Esophagus muscularis mucosa (tissue), 4 donors: ENCODE data around the gene EPSTI1. TPM values are rescaled to one million over a fixed set of nuclear protein-coding genes. Genes with fewer than 3 reads are reported as not detected.

Source experiments
- DNase-seq: peaks from one replicate; pipeline ENCODE4 v3.0.0-alpha.2; 2017; ENCODE audit errors: extremely low spot score
- H3K27ac ChIP-seq, 4 donors: fragments of 200-600 bp; sonication (generic); replicated peaks in 1 of 4; 1 replicate in 3 of 4; 2 replicates in 1 of 4; pipeline ENCODE4 v1.5.1; 2016 to 2019; ENCODE audit warnings: mild to moderate bottlenecking in 1 of 4
- H3K27me3 ChIP-seq, 4 donors: fragments of 200-600 bp; sonication (generic); one replicate each; pipeline versions ENCODE4 v1.5.1 to v1.6.0; 2016 to 2019
- H3K36me3 ChIP-seq, 4 donors: fragments of 200-600 bp; sonication (generic); one replicate each; pipeline ENCODE4 v1.5.1; 2016 to 2019
- H3K4me1 ChIP-seq, 4 donors: fragments of 200-600 bp; sonication (generic); one replicate each; pipeline ENCODE4 v1.5.1; 2016 to 2019
- H3K4me3 ChIP-seq, 4 donors: fragments of 200-600 bp; sonication (generic); 1 replicate in 2 of 4; 2 replicates in 2 of 4; pipeline ENCODE4 v1.5.1; 2016 to 2019; ENCODE audit warnings: mild to moderate bottlenecking in 4 of 4, moderate library complexity in 1 of 4
- H3K9me3 ChIP-seq, 4 donors: fragments of 200-600 bp; sonication (generic); 1 replicate in 3 of 4; 2 replicates in 1 of 4; pipeline ENCODE4 v1.5.1; 2016 to 2019
- CTCF ChIP-seq, 3 experiments: fragments of 200-600 bp in 2 of 3; fragments of 450-650 bp in 1 of 3; sonication (generic) in 2 of 3; IDR thresholded peaks; one replicate each; pipeline ENCODE4 v1.5.1; 2017 to 2019; ENCODE audit warnings: antibody characterized with exemption in 3 of 3, mild to moderate bottlenecking in 2 of 3, moderate library complexity in 1 of 3
- EP300 ChIP-seq: sonication (generic); formaldehyde crosslinking; IDR thresholded peaks from one replicate; pipeline ENCODE4 v1.6.1; 2017; ENCODE audit warnings: antibody characterized with exemption
- POLR2A ChIP-seq: fragments of 450-650 bp; IDR thresholded peaks from one replicate; pipeline ENCODE4 v1.6.1; 2017; ENCODE audit warnings: antibody characterized with exemption, moderate library complexity, mild to moderate bottlenecking, low read depth
- POLR2AphosphoS5 ChIP-seq, 2 donors: sonication (generic); formaldehyde crosslinking; IDR thresholded peaks; one replicate each; pipeline ENCODE4 v1.6.1; 2017; ENCODE audit warnings: antibody characterized with exemption in 2 of 2
- WGBS: methylation state at CpG from one replicate; pipeline ENCODE4 v1.1.5; 2018; 5-methylcytosine and 5-hydroxymethylcytosine counted together
- intact Hi-C: fragments of 100-400 bp; cut with DNase I; formaldehyde crosslinking; loops from one replicate; pipeline ENCODE4 v1.15.1; 2023
- total RNA-seq, 4 donors: library from RNA; depleted of rRNA; stranded (reverse); fragments of >200 nt; gene quantifications; one replicate each; pipeline versions ENCODE4 v1.1.0 to v1.2.1, GENCODE V29; 2016

Gene EPSTI1
- total RNA-seq, 4 donors from 2014 or later, result 4.6 to 16.3 (median 9.6) TPM

- peaks cover 0 to 3% (median 0%) of the 10 kb centered on the region in 4 donors for H3K4me1 ChIP-seq
- no peak overlapping the region for H3K4me3 ChIP-seq
- DNase-seq, result no peak
- H3K27me3 ChIP-seq, result no peaks in the 10 kb centered on the region
- no peaks in the 10 kb centered on the region for H3K36me3 ChIP-seq
- no peak for TF ChIP-seq EP300
- TF ChIP-seq POLR2A, result no peak
- TF ChIP-seq CTCF (IDR thresholded peaks at IDR 0.05), result no peak
- TF ChIP-seq POLR2AphosphoS5 (IDR thresholded peaks at IDR 0.05), result no peak
- no peak overlapping the region for H3K27ac ChIP-seq
- WGBS, result 78% methylated on average over 4 of the region's 4 CpGs
- intact Hi-C loops, result no loop called here
- H3K9me3 ChIP-seq, result no peaks in the 10 kb centered on the region
Measured at GRCh38 chr13:42860485-42860884, 131.6 kb downstream of the EPSTI1 start.

- intact Hi-C loops, result no loop called here
- Histone ChIP-seq H3K27ac (no peak overlapping the region), H3K4me1 (no peaks in the 10 kb centered on the region), H3K4me3 (no peak overlapping the region), H3K27me3 (no peaks in the 10 kb centered on the region), H3K36me3 (no peaks in the 10 kb centered on the region), H3K9me3 (no peaks in the 10 kb centered on the region)
- DNase-seq, result no peak
- WGBS, result 65% methylated on average over 2 of the region's 2 CpGs
- TF ChIP-seq POLR2A, result no peak
- no peak for TF ChIP-seq POLR2AphosphoS5 (IDR thresholded peaks at IDR 0.05)
- TF ChIP-seq EP300, result no peak
- TF ChIP-seq CTCF (IDR thresholded peaks at IDR 0.05), result no peak
Measured at GRCh38 chr13:42859760-42860159, 132.3 kb downstream of the EPSTI1 start.

- Histone ChIP-seq H3K27me3 (no peaks in the 10 kb centered on the region), H3K4me1 (no peaks in the 10 kb centered on the region), H3K27ac (no peak overlapping the region), H3K9me3 (no peaks in the 10 kb centered on the region), H3K4me3 (no peak overlapping the region), H3K36me3 (no peaks in the 10 kb centered on the region)
- no peak for TF ChIP-seq POLR2A
- no peak for TF ChIP-seq EP300
- TF ChIP-seq CTCF (IDR thresholded peaks at IDR 0.05), result no peak
- no peak for TF ChIP-seq POLR2AphosphoS5 (IDR thresholded peaks at IDR 0.05)
- intact Hi-C loops, result no loop called here
- 84% methylated on average over 7 of the region's 7 CpGs for WGBS
- no peak for DNase-seq
Measured at GRCh38 chr13:42855410-42855809, 136.6 kb downstream of the EPSTI1 start.

GRCh38 chr13:42852136-42852535, 139.9 kb downstream of the EPSTI1 start:
- no peaks in the 10 kb centered on the region for H3K9me3 ChIP-seq
- TF ChIP-seq EP300 (no peak), POLR2AphosphoS5 (IDR thresholded peaks at IDR 0.05) (no peak), CTCF (IDR thresholded peaks at IDR 0.05) (no peak), POLR2A (no peak)
- no peak overlapping the region for H3K27ac ChIP-seq
- WGBS, result 87% methylated on average over 3 of the region's 3 CpGs
- DNase-seq, result no peak
- H3K36me3 ChIP-seq, result no peaks in the 10 kb centered on the region
- no peaks in the 10 kb centered on the region for H3K4me1 ChIP-seq
- H3K27me3 ChIP-seq, result no peaks in the 10 kb centered on the region
- intact Hi-C loops, result no loop called here
- no peak overlapping the region for H3K4me3 ChIP-seq

- intact Hi-C loops, result no loop called here
- Histone ChIP-seq H3K9me3 (no peaks in the 10 kb centered on the region), H3K27me3 (no peaks in the 10 kb centered on the region), H3K36me3 (no peaks in the 10 kb centered on the region), H3K4me3 (no peak overlapping the region), H3K4me1 (no peaks in the 10 kb centered on the region), H3K27ac (no peak overlapping the region)
- WGBS, result 91% methylated on average over 2 of the region's 2 CpGs
- TF ChIP-seq CTCF (IDR thresholded peaks at IDR 0.05) (no peak), POLR2AphosphoS5 (IDR thresholded peaks at IDR 0.05) (no peak), POLR2A (no peak), EP300 (no peak)
- DNase-seq, result no peak
Measured at GRCh38 chr13:42849200-42849599, 142.8 kb downstream of the EPSTI1 start.
